NCI-H146 (cell line): ENCODE data around the gene ULBP2.
"Not testable (repeated sequence)": the region's sequence is repeated elsewhere in the genome, so short reads cannot be mapped to it uniquely, and the experiment has no call there.

Experiments
- DNase-seq: peaks from one replicate; lab custom pipeline; 2025; lab: John Stamatoyannopoulos, UW

ULBP2 gene

GRCh38 chr6:149927025-149927424 is 14.8 kb upstream of the ULBP2 start:
- not testable (repeated sequence) for DNase-seq

- DNase-seq: peak; percentile 22
Measured at GRCh38 chr6:149929422-149929821, 12.4 kb upstream of the ULBP2 start.

- no peak for DNase-seq
Measured at GRCh38 chr6:149931501-149931900, 10.3 kb upstream of the ULBP2 start.

- no peak for DNase-seq
Measured at GRCh38 chr6:149933036-149933435, 8.8 kb upstream of the ULBP2 start.

GRCh38 chr6:149933461-149933860 is 8.4 kb upstream of the ULBP2 start:
- no peak for DNase-seq

GRCh38 chr6:149934249-149935156 is 7.3 kb upstream of the ULBP2 start:
- DNase-seq: peak; percentile 85

- no peak for DNase-seq
Measured at GRCh38 chr6:149935246-149935645, 6.6 kb upstream of the ULBP2 start.

- DNase-seq: no peak
Measured at GRCh38 chr6:149935668-149936067, 6.1 kb upstream of the ULBP2 start.

GRCh38 chr6:149936743-149937142 is 5.1 kb upstream of the ULBP2 start:
- no peak for DNase-seq

- not testable (repeated sequence) for DNase-seq
Measured at GRCh38 chr6:149938013-149938570, 3.7 kb upstream of the ULBP2 start.

GRCh38 chr6:149938571-149939355 is 3.1 kb upstream of the ULBP2 start:
- DNase-seq: peak; percentile 45

GRCh38 chr6:149939356-149939648 is 2.5 kb upstream of the ULBP2 start:
- no peak for DNase-seq

- no peak for DNase-seq
Measured at GRCh38 chr6:149939909-149940671, 1.7 kb upstream of the ULBP2 start.

- DNase-seq: no peak
Measured at GRCh38 chr6:149940672-149940982, 1.2 kb upstream of the ULBP2 start.

- peak; percentile 50 for DNase-seq
Measured at GRCh38 chr6:149942461-149942829, 631 bp downstream of the ULBP2 start.

- DNase-seq: not testable (repeated sequence)
Measured at GRCh38 chr6:149943321-149943720, 1.5 kb downstream of the ULBP2 start.

GRCh38 chr6:149945276-149945675 is 3.5 kb downstream of the ULBP2 start:
- not testable (repeated sequence) for DNase-seq

GRCh38 chr6:149946631-149947030 is 4.8 kb downstream of the ULBP2 start:
- not testable (repeated sequence) for DNase-seq

- DNase-seq: not testable (repeated sequence)
Measured at GRCh38 chr6:149947533-149947932, 5.7 kb downstream of the ULBP2 start.

GRCh38 chr6:149948011-149948410 is 6.2 kb downstream of the ULBP2 start:
- no peak for DNase-seq

- DNase-seq: no peak
Measured at GRCh38 chr6:149948616-149949015, 6.8 kb downstream of the ULBP2 start.

- DNase-seq: no peak
Measured at GRCh38 chr6:149950423-149950822, 8.6 kb downstream of the ULBP2 start.
